ENCODE data around the gene POU2F1.

DNA sequence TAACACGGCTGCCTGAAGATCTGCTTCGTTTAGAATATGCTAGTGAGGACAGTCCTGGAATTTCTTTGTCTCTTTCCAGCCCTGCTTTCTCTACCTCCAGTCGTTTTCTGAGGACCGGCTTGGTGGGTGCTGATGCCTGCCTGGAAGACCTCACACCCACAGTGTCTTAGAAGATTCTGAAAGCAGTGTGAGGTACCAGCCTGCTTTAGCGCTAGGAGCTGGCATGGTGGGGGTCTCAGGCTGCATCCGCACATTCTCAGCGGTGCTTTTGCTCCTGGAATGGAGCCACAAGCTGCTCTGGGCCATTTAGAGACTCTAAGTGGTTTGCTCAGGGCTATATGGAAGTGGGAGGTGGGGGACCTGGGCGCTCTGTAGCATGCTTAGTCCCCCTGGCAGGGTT lies 236.2 kb downstream of the POU2F1 start:
- TF ChIP-seq, protein P1, sequence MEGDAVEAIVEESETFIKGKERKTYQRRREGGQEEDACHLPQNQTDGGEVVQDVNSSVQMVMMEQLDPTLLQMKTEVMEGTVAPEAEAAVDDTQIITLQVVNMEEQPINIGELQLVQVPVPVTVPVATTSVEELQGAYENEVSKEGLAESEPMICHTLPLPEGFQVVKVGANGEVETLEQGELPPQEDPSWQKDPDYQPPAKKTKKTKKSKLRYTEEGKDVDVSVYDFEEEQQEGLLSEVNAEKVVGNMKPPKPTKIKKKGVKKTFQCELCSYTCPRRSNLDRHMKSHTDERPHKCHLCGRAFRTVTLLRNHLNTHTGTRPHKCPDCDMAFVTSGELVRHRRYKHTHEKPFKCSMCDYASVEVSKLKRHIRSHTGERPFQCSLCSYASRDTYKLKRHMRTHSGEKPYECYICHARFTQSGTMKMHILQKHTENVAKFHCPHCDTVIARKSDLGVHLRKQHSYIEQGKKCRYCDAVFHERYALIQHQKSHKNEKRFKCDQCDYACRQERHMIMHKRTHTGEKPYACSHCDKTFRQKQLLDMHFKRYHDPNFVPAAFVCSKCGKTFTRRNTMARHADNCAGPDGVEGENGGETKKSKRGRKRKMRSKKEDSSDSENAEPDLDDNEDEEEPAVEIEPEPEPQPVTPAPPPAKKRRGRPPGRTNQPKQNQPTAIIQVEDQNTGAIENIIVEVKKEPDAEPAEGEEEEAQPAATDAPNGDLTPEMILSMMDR (IDR thresholded peaks at IDR 0.05) = no peak
- no peak for TF ChIP-seq POLR2A (IDR thresholded peaks at IDR 0.05)
